Type B pancreatic cell (in vitro differentiated cells): Measurements from ENCODE around the gene PRRT1B. TPM values are rescaled to one million over a fixed set of nuclear protein-coding genes. Genes with fewer than 3 reads are reported as not detected.

Experiments used
- DNase-seq: peaks from one replicate; pipeline ENCODE4 v3.0.0; 2021; ENCODE audit warnings: mixed read lengths; ENCODE audit not compliant: unreplicated experiment; ENCODE audit errors: extremely low spot score
- H3K27ac Mint-ChIP-seq: 2 replicates; pipeline ENCODE4 v1.8.0; 2021; ENCODE audit warnings: mild to moderate bottlenecking, mixed read lengths
- H3K27me3 Mint-ChIP-seq: 2 replicates; pipeline ENCODE4 v1.8.0; 2021; ENCODE audit warnings: mixed read lengths
- H3K36me3 Mint-ChIP-seq: 2 replicates; pipeline ENCODE4 v1.8.0; 2021; ENCODE audit warnings: mixed read lengths
- H3K4me1 Mint-ChIP-seq: one replicate; pipeline ENCODE4 v1.8.0; 2021; ENCODE audit warnings: mixed read lengths; ENCODE audit not compliant: unreplicated experiment
- H3K4me3 Mint-ChIP-seq: 2 replicates; pipeline ENCODE4 v1.8.0; 2021; ENCODE audit warnings: mild to moderate bottlenecking, mixed read lengths
- H3K9me3 Mint-ChIP-seq: 2 replicates; pipeline ENCODE4 v1.8.0; 2021; ENCODE audit warnings: mixed read lengths
- total RNA-seq: library from RNA; stranded (reverse); gene quantifications from 2 replicates; pipeline ENCODE4 v1.2.1, GENCODE V29; 2021; ENCODE audit warnings: low replicate concordance
- TF ChIP-seq, protein P1 (sequence below): fragments of 200-600 bp; sonication (generic); conservative IDR thresholded peaks from 2 replicates; pipeline ENCODE4 v1.5.0; 2021; ENCODE audit warnings: antibody characterized with exemption, mild to moderate bottlenecking

Gene PRRT1B
- total RNA-seq, 1 donor from 2014 or later: 3.0 TPM

DNA sequence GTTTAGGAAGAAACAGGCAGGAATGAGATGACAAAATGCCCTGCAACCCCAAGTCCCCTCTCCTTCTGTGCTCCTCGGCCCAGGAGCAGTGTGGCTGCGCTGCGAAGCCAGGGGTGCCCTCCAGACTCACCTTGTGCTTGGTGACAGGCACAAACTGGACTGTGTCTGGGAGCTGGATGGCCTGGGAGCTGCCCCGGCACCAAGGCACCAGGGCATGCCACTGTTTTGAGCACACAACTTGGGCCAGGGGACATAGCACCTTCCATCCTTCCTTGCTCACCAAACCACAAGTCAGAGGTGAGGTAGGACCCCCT lies 51.1 kb downstream of the PRRT1B start:
- H3K9me3 Mint-ChIP-seq: no peaks in the 10 kb centered on the region
- TF ChIP-seq, protein P1, sequence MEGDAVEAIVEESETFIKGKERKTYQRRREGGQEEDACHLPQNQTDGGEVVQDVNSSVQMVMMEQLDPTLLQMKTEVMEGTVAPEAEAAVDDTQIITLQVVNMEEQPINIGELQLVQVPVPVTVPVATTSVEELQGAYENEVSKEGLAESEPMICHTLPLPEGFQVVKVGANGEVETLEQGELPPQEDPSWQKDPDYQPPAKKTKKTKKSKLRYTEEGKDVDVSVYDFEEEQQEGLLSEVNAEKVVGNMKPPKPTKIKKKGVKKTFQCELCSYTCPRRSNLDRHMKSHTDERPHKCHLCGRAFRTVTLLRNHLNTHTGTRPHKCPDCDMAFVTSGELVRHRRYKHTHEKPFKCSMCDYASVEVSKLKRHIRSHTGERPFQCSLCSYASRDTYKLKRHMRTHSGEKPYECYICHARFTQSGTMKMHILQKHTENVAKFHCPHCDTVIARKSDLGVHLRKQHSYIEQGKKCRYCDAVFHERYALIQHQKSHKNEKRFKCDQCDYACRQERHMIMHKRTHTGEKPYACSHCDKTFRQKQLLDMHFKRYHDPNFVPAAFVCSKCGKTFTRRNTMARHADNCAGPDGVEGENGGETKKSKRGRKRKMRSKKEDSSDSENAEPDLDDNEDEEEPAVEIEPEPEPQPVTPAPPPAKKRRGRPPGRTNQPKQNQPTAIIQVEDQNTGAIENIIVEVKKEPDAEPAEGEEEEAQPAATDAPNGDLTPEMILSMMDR: no peak
- peaks cover 12% of the 10 kb centered on the region for H3K36me3 Mint-ChIP-seq
- H3K4me3 Mint-ChIP-seq: no peak overlapping the region
- DNase-seq: no peak
- H3K4me1 Mint-ChIP-seq: no peaks in the 10 kb centered on the region
- H3K27ac Mint-ChIP-seq: no peak overlapping the region
- H3K27me3 Mint-ChIP-seq: no peaks in the 10 kb centered on the region

DNA sequence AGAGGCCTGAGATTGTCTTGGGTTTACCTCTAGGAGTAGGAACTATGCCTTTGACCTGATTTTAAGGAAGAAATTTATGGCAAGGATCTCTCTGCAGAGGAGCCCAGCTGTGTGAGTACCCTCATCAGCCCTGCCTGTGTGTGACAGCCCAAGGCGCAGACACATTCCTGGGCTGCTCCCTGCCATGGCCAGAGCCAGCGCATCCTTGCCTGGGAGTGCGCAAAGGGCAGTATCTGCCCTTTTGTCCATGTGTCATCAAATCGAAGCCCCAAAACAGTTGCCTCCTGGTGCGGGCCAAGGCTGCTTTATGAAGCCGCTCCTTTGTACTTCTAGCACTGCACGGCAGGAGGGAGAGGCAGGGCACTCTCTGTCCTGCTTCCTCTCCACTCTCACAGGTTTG lies 51.9 kb downstream of the PRRT1B start:
- Mint-ChIP-seq H3K4me3 (no peak overlapping the region), H3K9me3 (no peaks in the 10 kb centered on the region), H3K27me3 (no peaks in the 10 kb centered on the region), H3K4me1 (no peaks in the 10 kb centered on the region), H3K27ac (no peak overlapping the region), H3K36me3 (peaks cover 16% of the 10 kb centered on the region)
- TF ChIP-seq, protein P1: no peak
- DNase-seq: no peak

DNA sequence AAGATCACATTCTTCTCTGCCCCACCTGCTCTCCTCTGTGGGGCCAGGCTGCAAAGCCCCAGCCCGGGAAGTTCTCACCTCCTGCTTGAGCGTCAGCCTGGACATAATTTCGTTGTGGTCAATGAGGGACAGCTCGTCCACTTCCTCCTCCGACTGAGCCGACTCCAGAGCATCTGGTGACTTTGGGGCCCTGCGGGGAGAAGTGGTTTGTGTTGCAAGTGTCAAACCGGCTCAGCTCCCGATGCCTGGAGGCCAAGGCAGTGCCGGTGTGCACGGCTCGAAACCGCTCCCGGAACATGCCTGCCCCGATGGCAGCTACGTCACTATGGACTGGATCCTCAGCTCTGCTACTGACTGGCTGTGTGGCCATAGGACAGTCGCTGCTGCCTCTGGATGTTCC lies 52.8 kb downstream of the PRRT1B start:
- Mint-ChIP-seq H3K4me1 (no peaks in the 10 kb centered on the region), H3K36me3 (peaks cover 18% of the 10 kb centered on the region), H3K27me3 (no peaks in the 10 kb centered on the region)

DNA sequence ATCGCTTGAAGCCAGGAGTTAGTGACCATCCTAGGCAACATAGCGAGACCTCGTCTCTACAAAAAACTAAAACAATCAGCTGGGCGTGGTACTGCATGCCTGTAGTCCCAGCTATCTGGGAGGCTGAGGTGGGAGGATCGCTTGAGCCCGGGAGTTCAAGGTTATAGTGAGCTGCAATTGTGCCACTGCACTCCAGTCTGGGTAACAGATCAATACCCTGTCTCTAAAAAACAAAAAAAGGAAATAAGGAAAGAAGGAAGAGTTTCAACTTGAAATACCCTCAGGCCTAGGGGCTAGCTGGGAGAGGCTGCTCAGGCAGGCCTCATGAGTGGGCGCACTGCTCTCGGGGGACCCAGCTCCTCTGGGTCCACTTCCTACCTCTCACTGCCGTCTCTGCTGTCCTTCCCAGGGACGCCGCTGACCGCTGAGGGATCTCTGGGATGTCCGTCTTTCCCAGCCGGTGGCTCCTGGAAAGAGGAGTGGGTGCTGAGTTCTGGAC lies 56.4 kb downstream of the PRRT1B start:
- Mint-ChIP-seq H3K4me1 (peaks cover 4% of the 10 kb centered on the region), H3K9me3 (no peaks in the 10 kb centered on the region), H3K27me3 (no peaks in the 10 kb centered on the region), H3K27ac (no peak overlapping the region), H3K4me3 (no peak overlapping the region), H3K36me3 (peaks cover 13% of the 10 kb centered on the region)
- no peak for DNase-seq
- TF ChIP-seq, protein P1: no peak

More for the DNA sequence above, 52.8 kb downstream of the PRRT1B start:
- TF ChIP-seq, protein P1: no peak
- no peak overlapping the region for H3K27ac Mint-ChIP-seq
- H3K9me3 Mint-ChIP-seq: no peaks in the 10 kb centered on the region
- no peak for DNase-seq
- no peak overlapping the region for H3K4me3 Mint-ChIP-seq

DNA sequence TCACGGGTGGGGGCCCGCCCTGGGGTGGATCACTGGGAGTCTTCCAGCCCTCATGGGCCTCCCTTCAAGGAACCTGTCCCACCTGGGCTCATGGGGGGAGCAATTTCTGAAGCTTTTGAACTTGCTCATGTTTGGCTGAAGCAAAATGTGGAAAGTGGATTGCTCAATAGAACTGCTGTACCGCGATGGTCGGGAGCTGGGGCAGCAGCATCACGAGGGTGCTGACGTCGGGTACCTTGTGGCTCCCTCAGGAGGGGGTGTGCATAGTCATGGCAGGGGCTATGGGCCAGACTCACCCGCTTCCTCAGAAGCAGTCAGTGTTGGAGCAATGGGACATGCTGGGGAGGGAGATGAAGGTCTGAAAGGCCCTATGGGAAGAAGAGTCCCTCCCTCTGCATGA lies 57.9 kb downstream of the PRRT1B start:
- no peaks in the 10 kb centered on the region for H3K9me3 Mint-ChIP-seq
- no peak for DNase-seq
- H3K27me3 Mint-ChIP-seq: no peaks in the 10 kb centered on the region
- no peak overlapping the region for H3K4me3 Mint-ChIP-seq
- no peak overlapping the region for H3K27ac Mint-ChIP-seq
- H3K4me1 Mint-ChIP-seq: peaks cover 8% of the 10 kb centered on the region
- H3K36me3 Mint-ChIP-seq: peaks cover 14% of the 10 kb centered on the region
- TF ChIP-seq, protein P1: no peak
